LNCAP (cell line): ENCODE results near the gene P2RX7.

Source experiments
- TF ChIP-seq, protein P1 (sequence below): fragments of 450-650 bp; IDR thresholded peaks from 2 replicates; pipeline ENCODE4 v1.5.1; 2017; ENCODE audit warnings: mild to moderate bottlenecking

P2RX7 gene

DNA sequence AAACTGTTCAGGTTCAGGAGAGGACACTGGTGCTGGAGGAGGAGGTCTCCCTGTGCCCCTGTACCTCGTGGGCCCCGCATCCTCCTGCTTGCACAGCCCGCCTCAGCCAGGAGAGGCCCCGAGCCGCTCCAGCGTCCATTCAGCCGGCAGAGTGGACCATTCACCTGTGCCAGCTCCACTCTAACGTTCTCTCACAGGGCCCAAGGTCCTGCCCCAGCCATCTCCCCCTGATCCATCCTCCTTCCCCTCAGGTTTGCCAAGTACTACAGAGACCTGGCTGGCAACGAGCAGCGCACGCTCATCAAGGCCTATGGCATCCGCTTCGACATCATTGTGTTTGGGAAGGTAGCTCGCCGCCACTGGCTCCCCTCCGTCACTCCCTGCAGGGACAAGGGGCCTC lies 99.5 kb downstream of the P2RX7 start:
- TF ChIP-seq, protein P1, sequence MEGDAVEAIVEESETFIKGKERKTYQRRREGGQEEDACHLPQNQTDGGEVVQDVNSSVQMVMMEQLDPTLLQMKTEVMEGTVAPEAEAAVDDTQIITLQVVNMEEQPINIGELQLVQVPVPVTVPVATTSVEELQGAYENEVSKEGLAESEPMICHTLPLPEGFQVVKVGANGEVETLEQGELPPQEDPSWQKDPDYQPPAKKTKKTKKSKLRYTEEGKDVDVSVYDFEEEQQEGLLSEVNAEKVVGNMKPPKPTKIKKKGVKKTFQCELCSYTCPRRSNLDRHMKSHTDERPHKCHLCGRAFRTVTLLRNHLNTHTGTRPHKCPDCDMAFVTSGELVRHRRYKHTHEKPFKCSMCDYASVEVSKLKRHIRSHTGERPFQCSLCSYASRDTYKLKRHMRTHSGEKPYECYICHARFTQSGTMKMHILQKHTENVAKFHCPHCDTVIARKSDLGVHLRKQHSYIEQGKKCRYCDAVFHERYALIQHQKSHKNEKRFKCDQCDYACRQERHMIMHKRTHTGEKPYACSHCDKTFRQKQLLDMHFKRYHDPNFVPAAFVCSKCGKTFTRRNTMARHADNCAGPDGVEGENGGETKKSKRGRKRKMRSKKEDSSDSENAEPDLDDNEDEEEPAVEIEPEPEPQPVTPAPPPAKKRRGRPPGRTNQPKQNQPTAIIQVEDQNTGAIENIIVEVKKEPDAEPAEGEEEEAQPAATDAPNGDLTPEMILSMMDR, result no peak

DNA sequence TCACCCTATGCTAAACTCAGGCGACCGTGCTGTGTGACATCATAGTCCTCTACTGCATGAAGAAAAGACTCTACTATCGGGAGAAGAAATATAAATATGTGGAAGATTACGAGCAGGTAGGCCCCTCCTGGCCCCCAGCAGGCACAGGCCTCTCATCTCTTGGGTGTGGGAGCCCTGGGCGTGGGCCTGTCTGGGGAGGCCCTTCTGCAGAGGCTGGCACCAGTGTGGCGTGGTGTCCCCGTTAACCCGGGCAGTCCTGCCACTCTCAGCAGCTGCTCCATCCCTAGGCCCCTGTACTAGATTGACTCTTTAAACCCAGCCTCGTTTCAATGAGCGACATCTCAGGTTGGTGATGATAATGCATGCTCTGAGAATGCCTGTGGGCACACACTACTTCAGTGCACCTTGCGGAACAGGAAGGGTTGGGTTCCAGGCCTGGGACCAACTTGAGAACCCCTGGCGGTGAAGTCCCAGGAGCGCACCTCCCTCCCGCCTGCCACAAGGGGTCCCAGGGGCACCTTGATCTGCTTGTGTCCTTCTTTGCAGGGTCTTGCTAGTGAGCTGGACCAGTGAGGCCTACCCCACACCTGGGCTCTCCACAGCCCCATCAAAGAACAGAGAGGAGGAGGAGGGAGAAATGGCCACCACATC lies 100.4 kb downstream of the P2RX7 start:
- TF ChIP-seq, protein P1, result no peak

DNA sequence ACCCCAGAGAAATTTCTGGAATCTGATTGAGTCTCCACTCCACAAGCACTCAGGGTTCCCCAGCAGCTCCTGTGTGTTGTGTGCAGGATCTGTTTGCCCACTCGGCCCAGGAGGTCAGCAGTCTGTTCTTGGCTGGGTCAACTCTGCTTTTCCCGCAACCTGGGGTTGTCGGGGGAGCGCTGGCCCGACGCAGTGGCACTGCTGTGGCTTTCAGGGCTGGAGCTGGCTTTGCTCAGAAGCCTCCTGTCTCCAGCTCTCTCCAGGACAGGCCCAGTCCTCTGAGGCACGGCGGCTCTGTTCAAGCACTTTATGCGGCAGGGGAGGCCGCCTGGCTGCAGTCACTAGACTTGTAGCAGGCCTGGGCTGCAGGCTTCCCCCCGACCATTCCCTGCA lies 100.9 kb downstream of the P2RX7 start:
- TF ChIP-seq, protein P1, result no peak

DNA sequence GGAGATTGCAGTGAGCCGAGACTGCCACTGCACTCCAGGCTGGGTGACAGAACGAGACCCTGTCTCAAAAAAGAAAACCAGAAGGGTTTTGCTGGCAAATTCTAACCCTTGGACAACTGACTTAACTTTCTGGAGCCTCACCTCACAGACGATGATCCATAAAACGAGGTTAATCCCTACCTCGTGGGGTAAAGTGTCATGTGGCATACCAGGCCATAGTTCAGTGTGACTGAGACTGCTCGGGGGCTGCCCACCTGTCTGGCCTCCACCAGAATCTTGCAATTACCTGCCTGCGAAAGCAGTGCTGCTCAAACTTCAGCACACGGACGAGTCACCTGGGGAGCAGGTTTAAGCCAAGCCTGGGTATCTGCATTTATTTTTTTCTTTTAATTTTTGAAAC lies 104.1 kb downstream of the P2RX7 start:
- TF ChIP-seq, protein P1, result no peak

DNA sequence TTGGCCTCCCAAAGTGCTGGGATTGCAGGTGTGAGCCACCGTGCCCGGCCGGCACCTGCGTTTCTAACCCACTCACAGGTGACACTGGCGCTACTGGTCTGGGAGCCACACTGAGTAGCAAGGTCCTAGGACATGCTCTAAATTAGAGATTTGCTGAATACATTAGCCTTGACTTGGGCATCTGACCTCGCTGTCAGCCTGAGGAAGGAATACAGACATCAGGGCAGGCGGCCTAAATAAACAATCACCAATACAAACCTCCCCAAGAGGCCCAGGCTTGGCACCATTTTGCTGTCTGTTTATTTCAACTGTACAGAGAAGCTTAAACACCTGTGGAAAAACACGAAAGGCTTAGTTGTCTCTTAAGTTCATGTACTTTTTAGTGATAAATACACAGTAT lies 104.7 kb downstream of the P2RX7 start:
- TF ChIP-seq, protein P1, result no peak
